IMR-90 (cell line): ENCODE results near the gene GRID2IP. TPM values are rescaled to one million over a fixed set of nuclear protein-coding genes. Genes with fewer than 3 reads are reported as not detected.

Source experiments
- ATAC-seq: fragments of 200-7000 bp; cut with Tn5 transposase; 2 replicates; pipeline ENCODE4 v1.9.1; 2020; ENCODE audit warnings: low read depth, mild to moderate bottlenecking, moderate library complexity
- BruUV-seq: library from RNA; stranded (reverse); fragments of 400-500 nt; replicated peaks from 2 replicates; lab custom pipeline; 2021; lab: Mats Ljungman, UMichigan
- CTCF ChIA-PET: fragments of 300-600 bp; formaldehyde crosslinking; extraction: SDS; loops from one replicate; lab custom pipeline; 2021; ENCODE audit warnings: antibody characterized with exemption; lab: Yijun Ruan, JAX
- POLR2A ChIA-PET: fragments of 300-600 bp; sonication (Branson Sonifier 250); formaldehyde crosslinking; loops from one replicate; lab custom pipeline; 2022; ENCODE audit warnings: antibody characterized with exemption; ENCODE audit not compliant: unreplicated experiment; lab: Charles Lee
- DNase-seq: peaks from one replicate; pipeline ENCODE4 v3.0.0; 2013
- H2AFZ ChIP-seq: replicated peaks from 2 replicates; pipeline ENCODE3; 2013; ENCODE audit warnings: low read length, mild to moderate bottlenecking; ENCODE audit not compliant: poor library complexity
- H2AK5ac ChIP-seq: 2 replicates; pipeline ENCODE4 v1.6.1; 2013; ENCODE audit warnings: low read depth, low read length, inconsistent platforms
- H2AK9ac ChIP-seq: replicated peaks from 2 replicates; pipeline ENCODE3; 2013; ENCODE audit warnings: mild to moderate bottlenecking, low read depth, low read length, moderate library complexity; ENCODE audit not compliant: poor library complexity
- H2BK120ac ChIP-seq: 2 replicates; pipeline ENCODE4 v1.6.1; 2013; ENCODE audit warnings: low read depth, low read length, inconsistent platforms
- H2BK15ac ChIP-seq: 3 replicates; pipeline ENCODE4 v1.6.1; 2013; ENCODE audit warnings: low read depth, low read length, inconsistent platforms
- H2BK20ac ChIP-seq: 2 replicates; pipeline ENCODE4 v1.6.1; 2013; ENCODE audit warnings: low read depth, mild to moderate bottlenecking, inconsistent platforms, low read length, moderate library complexity
- H2BK5ac ChIP-seq: 2 replicates; pipeline ENCODE4 v1.6.1; 2013; ENCODE audit warnings: mild to moderate bottlenecking, low read depth, low read length, inconsistent platforms; ENCODE audit not compliant: poor library complexity, severe bottlenecking
- H3K14ac ChIP-seq: replicated peaks from 2 replicates; pipeline ENCODE4 v1.6.1; 2013; ENCODE audit warnings: low read depth, low read length, inconsistent platforms
- H3K18ac ChIP-seq: 2 replicates; pipeline ENCODE4 v1.6.1; 2013; ENCODE audit warnings: low read depth, low read length, control low read depth
- H3K23ac ChIP-seq: 2 replicates; pipeline ENCODE4 v1.6.1; 2013; ENCODE audit warnings: low read depth, low read length, inconsistent platforms
- H3K27ac ChIP-seq: 2 replicates; pipeline ENCODE4 v1.5.1; 2013; ENCODE audit warnings: mild to moderate bottlenecking, control low read depth, low read length; ENCODE audit not compliant: insufficient read depth
- H3K27me3 ChIP-seq: 2 replicates; pipeline ENCODE4 v1.6.1; 2013; ENCODE audit warnings: low read length; ENCODE audit not compliant: control insufficient read depth, insufficient read depth
- H3K36me3 ChIP-seq: 2 replicates; pipeline ENCODE4 v1.6.1; 2013; ENCODE audit warnings: low read length, mixed read lengths; ENCODE audit not compliant: control insufficient read depth, insufficient read depth
- H3K4ac ChIP-seq: 2 replicates; pipeline ENCODE4 v1.6.1; 2013; ENCODE audit warnings: low read depth, low read length, inconsistent platforms
- H3K4me1 ChIP-seq: 2 replicates; pipeline ENCODE4 v1.6.1; 2013; ENCODE audit warnings: low read length, mixed read lengths; ENCODE audit not compliant: control insufficient read depth, insufficient read depth
- H3K4me2 ChIP-seq: 2 replicates; pipeline ENCODE4 v1.6.1; 2013; ENCODE audit warnings: low read depth, mild to moderate bottlenecking, control low read depth, low read length, moderate library complexity
- H3K4me3 ChIP-seq: 2 replicates; pipeline ENCODE4 v1.5.1; 2013; ENCODE audit warnings: low read depth, mild to moderate bottlenecking, control low read depth, low read length, moderate library complexity; ENCODE audit not compliant: insufficient read depth
- H3K56ac ChIP-seq: 2 replicates; pipeline ENCODE4 v1.6.1; 2013; ENCODE audit warnings: low read length, inconsistent platforms; ENCODE audit not compliant: insufficient read depth; ENCODE audit errors: extremely low read depth
- H3K79me1 ChIP-seq, 2 experiments: 2 replicates each; pipeline ENCODE4 v1.6.1; 2013; ENCODE audit warnings: low read length in 2 of 2, inconsistent platforms in 1 of 2, low read depth in 1 of 2
- H3K9ac ChIP-seq: 2 replicates; pipeline ENCODE4 v1.6.1; 2013; ENCODE audit warnings: low read depth, low read length, control low read depth
- H3K9me1 ChIP-seq: 2 replicates; pipeline ENCODE4 v1.6.1; 2013; ENCODE audit warnings: low read length, inconsistent platforms; ENCODE audit not compliant: insufficient read depth
- H3K9me3 ChIP-seq: 2 replicates; pipeline ENCODE4 v1.6.1; 2013; ENCODE audit warnings: low read length; ENCODE audit not compliant: control insufficient read depth, insufficient read depth
- H4K20me1 ChIP-seq: 2 replicates; pipeline ENCODE4 v1.6.1; 2013; ENCODE audit warnings: low read length, inconsistent platforms; ENCODE audit not compliant: insufficient read depth
- H4K5ac ChIP-seq: 2 replicates; pipeline ENCODE4 v1.6.1; 2013; ENCODE audit warnings: mild to moderate bottlenecking, low read depth, low read length, control low read depth
- H4K8ac ChIP-seq, 2 experiments: 2 replicates each; pipeline ENCODE4 v1.6.1; 2013; ENCODE audit warnings: low read depth in 2 of 2, low read length in 2 of 2, control low read depth in 1 of 2, inconsistent platforms in 1 of 2
- H4K91ac ChIP-seq: 2 replicates; pipeline ENCODE4 v1.6.1; 2013; ENCODE audit warnings: low read depth, low read length, inconsistent platforms; ENCODE audit not compliant: insufficient read depth
- CHD1 ChIP-seq: IDR thresholded peaks from 2 replicates; pipeline ENCODE4 v1.6.1; 2012; ENCODE audit warnings: low read depth, low read length, improper control_type of control experiment
- CTCF ChIP-seq: conservative IDR thresholded peaks from 2 replicates; pipeline ENCODE4 v1.5.1; 2012; ENCODE audit warnings: mild to moderate bottlenecking, low read depth, low read length, improper control_type of control experiment
- FOS ChIP-seq: fragments of 150-350 bp; IDR thresholded peaks from 2 replicates; pipeline ENCODE4 v1.6.1; 2016; ENCODE audit warnings: low read depth, low read length
- POLR2A ChIP-seq: IDR thresholded peaks from 2 replicates; pipeline ENCODE4 v1.6.1; 2012; ENCODE audit warnings: mild to moderate bottlenecking, low read depth, low read length
- RAD21 ChIP-seq: IDR thresholded peaks from 2 replicates; pipeline ENCODE4 v1.6.1; 2012; ENCODE audit warnings: low read length, improper control_type of control experiment
- WGBS, 2 experiments: methylation state at CpG; one replicate each; pipeline versions ENCODE4 v1.1.5 to v1.1.7; 2013; ENCODE audit warnings: missing lambda C conversion rate in 2 of 2; ENCODE audit not compliant: insufficient read length in 1 of 2; ENCODE audit errors: extremely low coverage in 2 of 2; 5-methylcytosine and 5-hydroxymethylcytosine counted together
- dilution Hi-C: fragments of 300-500 bp; cut with HindIII; formaldehyde crosslinking; loops from one replicate; pipeline ENCODE4 v1.14.3; 2018; ENCODE audit warnings: low sequenced_read_pairs; ENCODE audit not compliant: unreplicated experiment
- in situ Hi-C: fragments of 300-500 bp; cut with MboI; formaldehyde crosslinking; loops from 3 replicates; pipeline ENCODE4 v1.14.3; 2019; ENCODE audit warnings: low sequenced_read_pairs, inconsistent platforms, mixed read lengths
- intact Hi-C: fragments of 100-400 bp; cut with micrococcal nuclease; formaldehyde crosslinking; loops from 2 replicates; pipeline ENCODE4 v1.10.0; 2022
- polyA plus RNA-seq, 3 experiments: library from polyadenylated mRNA; depleted of rRNA; stranded (reverse); fragments of >200 nt; gene quantifications; 2 replicates each; pipeline ENCODE4 v1.2.3, GENCODE V29; 2012; ENCODE audit warnings: low replicate concordance in 1 of 3
- total RNA-seq: library from RNA; depleted of rRNA; stranded (reverse); fragments of >200 nt; gene quantifications from 2 replicates; pipeline ENCODE4 v1.2.3, GENCODE V29; 2012

The GRID2IP gene
- total and polyA plus RNA-seq, 2 of the 4 experiments (the other 2 are of a cell fraction) = not detected

GRCh38 chr7:6482743-6483119, 68.5 kb downstream of the GRID2IP start (continued):
- no peak for TF ChIP-seq CTCF

GRCh38 chr7:6482307-6482706, 69.0 kb downstream of the GRID2IP start:
- CTCF ChIA-PET = no interaction called here
- Histone ChIP-seq H2BK15ac (no peak overlapping the region), H3K9ac (peak overlapping the region; percentile 45; the same call in 1 of the 2 replicates), H3K18ac (no peak overlapping the region), H3K4me2 (peak overlapping the region; percentile 96), H3K4me3 (peak overlapping the region; percentile 98; the same call in 1 of the 2 replicates), H3K23ac (peak overlapping the region; percentile 41), H4K8ac (no peak overlapping the region), H2BK20ac (no peak overlapping the region), H2AFZ (no peak overlapping the region), H3K4me1 (peaks cover 12% of the 10 kb centered on the region), H3K27ac (no peak overlapping the region), H4K20me1 (peaks cover 65% of the 10 kb centered on the region), H2AK5ac (no peak overlapping the region), H3K56ac (no peak overlapping the region), H2BK5ac (no peak overlapping the region), H4K5ac (no peak overlapping the region), H3K79me1 (peaks cover 6 to 24% of the 10 kb centered on the region in 2 experiments; a peak in 2 of 4 replicates), H3K27me3 (no peaks in the 10 kb centered on the region), H3K14ac (no peak overlapping the region; the same call in 1 of the 2 replicates), H3K9me1 (peaks cover 12% of the 10 kb centered on the region; the same call in 1 of the 2 replicates), H3K36me3 (peaks cover 15% of the 10 kb centered on the region), H2AK9ac (no peak overlapping the region), H4K91ac (no peak overlapping the region), H2BK120ac (no peak overlapping the region), H3K4ac (no peak overlapping the region), H3K9me3 (no peaks in the 10 kb centered on the region)
- in situ Hi-C loops = no loop called here
- intact Hi-C loops = no loop called here
- dilution Hi-C loops = no loop called here
- WGBS, 2 experiments = no CpG with 5 or more reads among the region's 4 CpGs
- ATAC-seq (no peak), DNase-seq (no peak)
- POLR2A ChIA-PET = no interaction called here
- TF ChIP-seq RAD21 (no peak), POLR2A (no peak), CHD1 (no peak), FOS (no peak)
- BruUV-seq = no TSS peak
